Left lung (tissue), 10 donors: ENCODE measurements around the gene SMARCD2. TPM values are rescaled to one million over a fixed set of nuclear protein-coding genes. Genes with fewer than 3 reads are reported as not detected.

Source experiments
- ATAC-seq: fragments of 200-7000 bp; cut with Tn5 transposase; one replicate; pipeline ENCODE4 v1.9.1; 2020; ENCODE audit warnings: moderate library complexity
- DNase-seq, 4 donors: peaks; one replicate each; pipeline ENCODE4 v3.0.0-alpha.2; 2013 to 2020
- H3K27ac ChIP-seq, 2 donors: fragments of 200-600 bp; sonication (generic) in 1 of 2; one replicate each; pipeline versions ENCODE4 v1.5.0 to v1.8.0; 2020 to 2021
- H3K27me3 ChIP-seq, 2 donors: fragments of 200-600 bp; sonication (generic) in 1 of 2; one replicate each; pipeline versions ENCODE4 v1.5.0 to v1.8.0; 2020 to 2021
- H3K36me3 ChIP-seq, 2 donors: fragments of 200-600 bp; sonication (generic) in 1 of 2; one replicate each; pipeline versions ENCODE4 v1.5.0 to v1.8.0; 2020 to 2021
- H3K4me1 ChIP-seq, 2 donors: fragments of 200-600 bp; one replicate each; pipeline ENCODE4 v1.8.0; 2021
- H3K4me3 ChIP-seq, 2 donors: fragments of 200-600 bp; sonication (generic) in 1 of 2; one replicate each; pipeline versions ENCODE4 v1.5.0 to v1.8.0; 2020 to 2021; ENCODE audit warnings: mild to moderate bottlenecking in 1 of 2
- H3K9me3 ChIP-seq, 2 donors: fragments of 200-600 bp; sonication (generic) in 1 of 2; one replicate each; pipeline versions ENCODE4 v1.5.0 to v1.8.0; 2020 to 2021
- intact Hi-C, 2 donors: fragments of 100-400 bp; cut with DNase I; formaldehyde crosslinking; loops; one replicate each; pipeline versions ENCODE4 v1.11.2 to v1.14.2; 2022
- polyA plus RNA-seq, 6 donors: library from polyadenylated mRNA; unstranded; fragments of 120-200 nt; gene quantifications; one replicate each; pipeline ENCODE4 v1.2.1, GENCODE V29; 2013; ENCODE audit not compliant: insufficient read length in 6 of 6
- total RNA-seq, 2 donors: library from RNA; stranded (reverse); fragmentation: NEBNext Ultra II Directional; extraction: Animal tissue kit (Norgen Biotek cat#: 25700); gene quantifications; one replicate each; pipeline ENCODE4 v1.2.1, GENCODE V29; 2021
- TF ChIP-seq, protein P1 (sequence below), 2 donors: fragments of 200-600 bp; sonication (generic) in 1 of 2; IDR thresholded peaks; one replicate each; pipeline versions ENCODE4 v1.5.0 to v1.8.0; 2021; ENCODE audit warnings: antibody characterized with exemption in 2 of 2
- donor health status: DM: no; HTN: yes; CAD: no.
- donor health status: DM: no; HTN: no; CAD: no.

The SMARCD2 gene
- total and polyA plus RNA-seq, 8 donors, result 59.2 to 147 (median 125) TPM

GRCh38 chr17:63834431-63835166, 7.9 kb downstream of the SMARCD2 start:
- Histone ChIP-seq H3K27me3 (no peaks in the 10 kb centered on the region), H3K4me3 (no peak overlapping the region), H3K4me1 (peaks cover 16 to 44% of the 10 kb centered on the region in 2 donors), H3K36me3 (peaks cover 0 to 80% of the 10 kb centered on the region in 2 donors), H3K27ac (peak overlapping the region in 1 of 2 donors; percentile 45), H3K9me3 (no peaks in the 10 kb centered on the region)
- intact Hi-C loops, result no loop called here
- peak; percentile 64 for ATAC-seq
- DNase-seq, result peak in 2 of 4 donors; percentile 48 to 49
- TF ChIP-seq, protein P1, sequence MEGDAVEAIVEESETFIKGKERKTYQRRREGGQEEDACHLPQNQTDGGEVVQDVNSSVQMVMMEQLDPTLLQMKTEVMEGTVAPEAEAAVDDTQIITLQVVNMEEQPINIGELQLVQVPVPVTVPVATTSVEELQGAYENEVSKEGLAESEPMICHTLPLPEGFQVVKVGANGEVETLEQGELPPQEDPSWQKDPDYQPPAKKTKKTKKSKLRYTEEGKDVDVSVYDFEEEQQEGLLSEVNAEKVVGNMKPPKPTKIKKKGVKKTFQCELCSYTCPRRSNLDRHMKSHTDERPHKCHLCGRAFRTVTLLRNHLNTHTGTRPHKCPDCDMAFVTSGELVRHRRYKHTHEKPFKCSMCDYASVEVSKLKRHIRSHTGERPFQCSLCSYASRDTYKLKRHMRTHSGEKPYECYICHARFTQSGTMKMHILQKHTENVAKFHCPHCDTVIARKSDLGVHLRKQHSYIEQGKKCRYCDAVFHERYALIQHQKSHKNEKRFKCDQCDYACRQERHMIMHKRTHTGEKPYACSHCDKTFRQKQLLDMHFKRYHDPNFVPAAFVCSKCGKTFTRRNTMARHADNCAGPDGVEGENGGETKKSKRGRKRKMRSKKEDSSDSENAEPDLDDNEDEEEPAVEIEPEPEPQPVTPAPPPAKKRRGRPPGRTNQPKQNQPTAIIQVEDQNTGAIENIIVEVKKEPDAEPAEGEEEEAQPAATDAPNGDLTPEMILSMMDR (IDR thresholded peaks at IDR 0.05), result peak; percentile 38 to 45

- ATAC-seq (no peak), DNase-seq (no peak)
- Histone ChIP-seq H3K36me3 (peaks cover 0 to 87% of the 10 kb centered on the region in 2 donors), H3K4me3 (no peak overlapping the region), H3K27me3 (no peaks in the 10 kb centered on the region), H3K9me3 (no peaks in the 10 kb centered on the region), H3K27ac (no peak overlapping the region), H3K4me1 (peaks cover 11 to 44% of the 10 kb centered on the region in 2 donors)
- TF ChIP-seq, protein P1 (IDR thresholded peaks at IDR 0.05), result no peak
- intact Hi-C loops, result no loop called here
These were observed 8.6 kb downstream of the SMARCD2 start for GRCh38 chr17:63833741-63834373.

GRCh38 chr17:63833026-63833740, 9.3 kb downstream of the SMARCD2 start:
- H3K4me3 ChIP-seq, result no peak overlapping the region
- H3K9me3 ChIP-seq, result no peaks in the 10 kb centered on the region
- no peak overlapping the region for H3K27ac ChIP-seq
- intact Hi-C loops, result no loop called here
- no peak for DNase-seq
- no peaks in the 10 kb centered on the region for H3K27me3 ChIP-seq
- H3K4me1 ChIP-seq, result peaks cover 14 to 44% of the 10 kb centered on the region in 2 donors
- ATAC-seq, result no peak
- TF ChIP-seq, protein P1 (IDR thresholded peaks at IDR 0.05), result no peak
- peaks cover 0 to 90% of the 10 kb centered on the region in 2 donors for H3K36me3 ChIP-seq

DNA sequence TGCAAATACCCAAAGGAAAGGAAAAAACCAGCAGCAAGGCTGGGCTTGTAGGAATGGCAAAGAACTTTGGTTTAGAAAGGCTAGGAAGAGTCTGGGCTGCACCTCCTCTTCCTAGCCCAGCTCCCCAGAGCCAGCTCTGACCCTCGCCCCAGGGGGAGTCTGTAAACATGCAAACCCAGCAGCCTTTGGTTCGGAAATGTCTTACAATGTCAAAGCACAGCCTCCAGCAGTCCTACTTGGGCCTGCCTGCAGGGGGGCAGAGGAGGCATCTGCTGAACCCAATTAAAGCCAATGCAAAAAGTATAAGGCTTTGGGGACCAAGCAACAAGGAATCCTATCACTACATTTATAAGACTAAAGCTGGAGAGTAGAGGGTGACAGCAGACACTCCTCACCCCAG, 10.0 kb downstream of the SMARCD2 start:
- TF ChIP-seq, protein P1 (IDR thresholded peaks at IDR 0.05), result no peak
- Histone ChIP-seq H3K9me3 (no peaks in the 10 kb centered on the region), H3K36me3 (peaks cover 0 to 89% of the 10 kb centered on the region in 2 donors), H3K27ac (no peak overlapping the region), H3K4me1 (peaks cover 11 to 42% of the 10 kb centered on the region in 2 donors), H3K27me3 (no peaks in the 10 kb centered on the region), H3K4me3 (no peak overlapping the region)
- intact Hi-C loops, result no loop called here
- DNase-seq (no peak), ATAC-seq (no peak)

GRCh38 chr17:63832014-63832413, 10.5 kb downstream of the SMARCD2 start:
- ATAC-seq (no peak), DNase-seq (no peak)
- peaks cover 0 to 84% of the 10 kb centered on the region in 2 donors for H3K36me3 ChIP-seq
- no peak overlapping the region for H3K4me3 ChIP-seq
- no peaks in the 10 kb centered on the region for H3K9me3 ChIP-seq
- TF ChIP-seq, protein P1 (IDR thresholded peaks at IDR 0.05), result no peak
- H3K4me1 ChIP-seq, result peaks cover 11 to 38% of the 10 kb centered on the region in 2 donors
- intact Hi-C loops, result no loop called here
- H3K27me3 ChIP-seq, result no peaks in the 10 kb centered on the region
- no peak overlapping the region for H3K27ac ChIP-seq
